ENCODE results near the gene ARHGAP9.
A peak's percentile ranks its signal among the peaks of the same experiment; 100 is the strongest.

Gene ARHGAP9

DNA sequence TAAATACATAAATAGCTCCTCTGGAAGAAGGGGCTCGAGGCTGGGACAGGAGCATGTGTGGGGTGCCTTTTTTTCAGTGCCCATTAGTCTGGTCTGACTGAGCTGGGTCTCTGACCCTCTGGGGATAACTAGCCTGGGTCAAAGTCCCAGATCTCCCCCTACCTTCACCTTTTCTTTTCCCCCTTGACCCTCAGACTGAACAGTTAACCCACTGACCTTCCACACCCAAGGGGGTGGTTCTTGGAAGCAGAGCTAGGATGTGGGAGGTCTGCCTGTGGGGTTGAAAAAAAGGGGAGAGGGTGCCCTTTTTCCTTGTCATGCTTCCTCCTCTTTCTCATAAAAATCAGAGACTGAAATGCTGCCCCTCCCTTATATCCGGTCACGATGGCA is 21.0 kb downstream of the ARHGAP9 start:
- no peak for DNase-seq
- TF ChIP-seq GATA1 (IDR thresholded peaks at IDR 0.05; ENCODE audit: low read depth, low read length), result no peak
- TF ChIP-seq POLR2A (IDR thresholded peaks at IDR 0.05; ENCODE audit: low read length), result no peak

DNA sequence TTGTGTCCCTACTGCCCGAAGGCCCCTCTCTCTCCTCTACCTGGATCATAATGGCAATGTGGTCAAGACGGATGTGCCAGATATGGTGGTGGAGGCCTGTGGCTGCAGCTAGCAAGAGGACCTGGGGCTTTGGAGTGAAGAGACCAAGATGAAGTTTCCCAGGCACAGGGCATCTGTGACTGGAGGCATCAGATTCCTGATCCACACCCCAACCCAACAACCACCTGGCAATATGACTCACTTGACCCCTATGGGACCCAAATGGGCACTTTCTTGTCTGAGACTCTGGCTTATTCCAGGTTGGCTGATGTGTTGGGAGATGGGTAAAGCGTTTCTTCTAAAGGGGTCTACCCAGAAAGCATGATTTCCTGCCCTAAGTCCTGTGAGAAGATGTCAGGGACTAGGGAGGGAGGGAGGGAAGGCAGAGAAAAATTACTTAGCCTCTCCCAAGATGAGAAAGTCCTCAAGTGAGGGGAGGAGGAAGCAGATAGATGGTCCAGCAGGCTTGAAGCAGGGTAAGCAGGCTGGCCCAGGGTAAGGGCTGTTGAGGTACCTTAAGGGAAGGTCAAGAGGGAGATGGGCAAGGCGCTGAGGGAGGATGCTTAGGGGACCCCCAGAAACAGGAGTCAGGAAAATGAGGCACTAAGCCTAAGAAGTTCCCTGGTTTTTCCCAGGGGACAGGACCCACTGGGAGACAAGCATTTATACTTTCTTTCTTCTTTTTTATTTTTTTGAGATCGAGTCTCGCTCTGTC is 22.8 kb downstream of the ARHGAP9 start:
- no peak for DNase-seq
- TF ChIP-seq GATA1 (IDR thresholded peaks at IDR 0.05; ENCODE audit: low read depth, low read length), result no peak
- TF ChIP-seq POLR2A (IDR thresholded peaks at IDR 0.05; ENCODE audit: low read length), result no peak

DNA sequence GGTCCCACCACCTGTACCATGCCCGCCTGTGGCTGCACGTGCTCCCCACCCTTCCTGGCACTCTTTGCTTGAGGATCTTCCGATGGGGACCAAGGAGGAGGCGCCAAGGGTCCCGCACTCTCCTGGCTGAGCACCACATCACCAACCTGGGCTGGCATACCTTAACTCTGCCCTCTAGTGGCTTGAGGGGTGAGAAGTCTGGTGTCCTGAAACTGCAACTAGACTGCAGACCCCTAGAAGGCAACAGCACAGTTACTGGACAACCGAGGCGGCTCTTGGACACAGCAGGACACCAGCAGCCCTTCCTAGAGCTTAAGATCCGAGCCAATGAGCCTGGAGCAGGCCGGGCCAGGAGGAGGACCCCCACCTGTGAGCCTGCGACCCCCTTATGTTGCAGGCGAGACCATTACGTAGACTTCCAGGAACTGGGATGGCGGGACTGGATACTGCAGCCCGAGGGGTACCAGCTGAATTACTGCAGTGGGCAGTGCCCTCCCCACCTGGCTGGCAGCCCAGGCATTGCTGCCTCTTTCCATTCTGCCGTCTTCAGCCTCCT is 23.4 kb downstream of the ARHGAP9 start:
- TF ChIP-seq POLR2A (IDR thresholded peaks at IDR 0.05; ENCODE audit: low read length) (no peak), GATA1 (IDR thresholded peaks at IDR 0.05; ENCODE audit: low read depth, low read length) (no peak)
- DNase-seq, result peak; percentile 47 to 65

DNA sequence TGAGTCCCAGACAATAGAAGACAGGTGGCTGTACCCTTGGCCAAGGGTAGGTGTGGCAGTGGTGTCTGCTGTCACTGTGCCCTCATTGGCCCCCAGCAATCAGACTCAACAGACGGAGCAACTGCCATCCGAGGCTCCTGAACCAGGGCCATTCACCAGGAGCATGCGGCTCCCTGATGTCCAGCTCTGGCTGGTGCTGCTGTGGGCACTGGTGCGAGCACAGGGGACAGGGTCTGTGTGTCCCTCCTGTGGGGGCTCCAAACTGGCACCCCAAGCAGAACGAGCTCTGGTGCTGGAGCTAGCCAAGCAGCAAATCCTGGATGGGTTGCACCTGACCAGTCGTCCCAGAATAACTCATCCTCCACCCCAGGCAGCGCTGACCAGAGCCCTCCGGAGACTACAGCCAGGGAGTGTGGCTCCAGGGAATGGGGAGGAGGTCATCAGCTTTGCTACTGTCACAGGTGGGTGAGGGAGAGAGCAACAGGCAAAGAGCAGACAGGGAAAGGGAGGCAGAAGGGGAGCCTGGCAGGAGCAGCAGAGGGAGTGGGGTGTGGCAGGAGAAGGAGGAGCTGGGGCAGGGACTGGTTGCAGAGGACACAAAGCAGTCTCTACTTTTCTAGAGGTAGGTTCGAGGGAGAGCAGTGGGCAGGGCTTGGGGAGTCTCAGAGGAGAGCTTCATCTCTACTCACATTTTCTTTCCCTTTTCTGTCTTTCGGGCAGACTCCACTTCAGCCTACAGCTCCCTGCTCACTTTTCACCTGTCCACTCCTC is 24.1 kb downstream of the ARHGAP9 start:
- TF ChIP-seq POLR2A (IDR thresholded peaks at IDR 0.05; ENCODE audit: low read length) (no peak), GATA1 (IDR thresholded peaks at IDR 0.05; ENCODE audit: low read depth, low read length) (no peak)
- DNase-seq, result no peak

DNA sequence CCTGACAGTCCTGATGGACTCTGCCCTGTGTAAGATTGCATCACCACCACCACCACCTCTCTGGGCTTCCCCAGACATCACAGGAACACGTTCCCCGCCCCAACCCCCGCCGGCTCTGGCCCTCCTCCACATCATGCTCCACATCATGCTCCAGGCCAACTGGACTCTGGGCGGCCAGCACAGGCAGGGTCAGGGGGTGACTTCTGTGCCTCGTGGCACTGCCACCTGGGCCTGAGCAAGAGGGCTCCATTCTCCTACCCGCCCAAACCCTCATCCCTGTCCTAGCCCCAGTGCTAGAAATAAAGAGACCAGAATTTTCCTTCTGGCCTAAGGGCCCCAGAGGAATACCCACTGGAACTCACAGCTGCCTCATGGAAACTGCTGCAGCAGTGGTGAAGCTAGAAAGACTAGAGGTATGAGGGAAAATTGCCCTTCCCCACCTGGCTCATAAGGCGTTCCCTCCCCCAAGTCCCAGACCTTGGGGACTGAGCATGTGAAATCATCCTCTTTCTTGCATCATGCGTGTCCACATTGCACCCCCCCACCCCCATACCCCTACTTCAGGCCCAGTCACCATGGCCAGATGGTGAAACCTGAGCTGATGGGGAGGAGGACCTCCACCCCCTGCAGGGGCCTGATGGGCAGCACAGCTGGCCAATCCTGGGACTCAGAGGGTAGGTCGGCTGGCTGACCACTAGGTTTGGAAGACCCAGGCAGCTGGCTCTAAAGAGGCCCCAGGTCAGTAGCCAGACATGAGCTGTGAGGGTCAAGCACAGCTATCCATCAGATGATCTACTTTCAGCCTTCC is 24.9 kb downstream of the ARHGAP9 start, which contains the start of gene INHBE:
TSS of gene INHBE (plus strand) at position 742 of the 808 bp plus-strand sequence. CDS start 230 bp downstream, outside the sequence.
- DNase-seq, result peak; percentile 37 to 55
- no peak for TF ChIP-seq GATA1 (IDR thresholded peaks at IDR 0.05; ENCODE audit: low read depth, low read length)
- no peak for TF ChIP-seq POLR2A (IDR thresholded peaks at IDR 0.05; ENCODE audit: low read length)

DNA sequence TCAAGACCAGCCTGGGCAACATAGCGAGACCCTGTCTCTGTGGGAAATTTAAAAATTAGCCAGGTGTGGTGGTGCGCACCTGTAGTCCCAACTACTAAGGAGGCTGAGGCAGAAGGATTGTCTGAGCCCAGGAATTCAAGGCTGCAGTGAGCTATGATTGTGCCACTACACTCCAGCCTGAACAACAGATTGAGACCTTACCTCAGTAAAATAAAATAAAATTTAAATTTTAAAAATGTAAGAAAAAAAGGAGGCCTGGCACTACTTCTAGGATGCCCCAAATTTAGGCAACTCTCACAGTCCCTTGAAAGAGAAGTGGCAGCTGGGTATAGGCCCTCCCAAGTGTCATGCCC is 25.5 kb downstream of the ARHGAP9 start:
- no peak for TF ChIP-seq GATA1 (IDR thresholded peaks at IDR 0.05; ENCODE audit: low read depth, low read length)
- TF ChIP-seq POLR2A (IDR thresholded peaks at IDR 0.05; ENCODE audit: low read length), result no peak
- DNase-seq, result no peak

DNA sequence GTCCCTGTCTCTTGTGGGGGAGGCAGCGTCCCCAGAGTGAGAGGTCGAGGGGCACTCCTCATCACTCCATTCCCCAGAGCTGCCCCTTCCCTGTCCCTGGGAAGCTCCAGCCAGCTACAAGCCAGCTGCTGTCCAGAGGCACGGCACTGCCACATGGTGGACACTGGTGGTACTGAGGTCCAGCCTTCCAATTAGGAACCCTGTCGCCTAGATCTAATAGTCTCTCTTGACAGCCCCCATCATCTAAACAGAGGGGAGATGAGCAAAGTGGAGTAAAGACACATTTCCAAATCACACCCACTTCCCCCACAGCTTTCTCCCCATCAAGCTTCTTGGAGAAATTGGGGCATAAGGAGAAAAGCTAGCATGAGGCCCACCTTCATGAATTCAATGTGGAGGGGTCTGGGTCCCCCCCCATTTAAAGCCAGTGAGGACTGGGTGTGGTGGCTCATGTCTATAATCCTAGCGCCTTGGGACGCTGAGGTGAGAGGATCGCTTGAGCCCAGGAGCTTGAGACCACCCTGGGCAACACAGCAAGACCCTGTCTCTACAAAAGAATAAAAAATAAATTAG is 26.6 kb downstream of the ARHGAP9 start:
- TF ChIP-seq GATA1 (IDR thresholded peaks at IDR 0.05; ENCODE audit: low read depth, low read length), result no peak
- TF ChIP-seq POLR2A (IDR thresholded peaks at IDR 0.05; ENCODE audit: low read length), result no peak
- DNase-seq, result peak; percentile 56 to 83

DNA sequence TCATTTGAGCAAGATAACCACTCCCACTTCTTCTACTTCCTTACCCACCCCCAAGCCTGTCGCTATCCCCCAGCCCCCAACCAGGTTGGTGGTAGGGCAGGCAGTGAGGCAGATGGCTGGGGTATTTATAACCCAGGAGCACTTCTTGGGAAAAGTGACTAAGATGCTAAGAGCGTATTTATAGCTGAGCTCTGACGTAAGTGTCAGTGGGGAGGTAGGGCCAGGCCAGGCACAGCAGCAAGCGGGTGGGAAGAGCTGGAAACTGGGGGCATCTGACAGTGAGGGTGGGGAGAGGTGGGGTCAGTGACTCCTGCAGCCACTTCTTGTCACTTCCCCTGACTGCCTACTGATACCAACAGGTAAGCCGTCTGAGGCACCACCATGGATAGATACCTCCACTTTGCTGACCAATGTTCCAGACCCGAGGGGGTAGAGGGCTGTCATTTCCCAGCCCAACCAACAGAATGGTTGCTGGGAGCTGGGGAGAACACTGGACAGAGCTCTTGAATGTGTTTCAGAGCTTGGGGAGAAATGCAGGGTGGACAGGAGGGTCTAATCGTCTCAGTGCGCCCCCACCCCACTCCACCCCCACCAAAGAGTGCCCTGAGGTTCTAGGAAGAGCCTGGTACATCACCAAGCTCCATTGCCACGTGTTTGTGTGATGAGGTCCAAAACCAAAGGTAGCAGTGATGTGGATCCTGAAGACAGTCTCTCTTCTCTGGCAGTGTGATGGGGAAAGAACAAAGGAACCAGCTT is 27.3 kb downstream of the ARHGAP9 start:
- TF ChIP-seq POLR2A (IDR thresholded peaks at IDR 0.05; ENCODE audit: low read length), result no peak
- no peak for TF ChIP-seq GATA1 (IDR thresholded peaks at IDR 0.05; ENCODE audit: low read depth, low read length)
- no peak for DNase-seq

DNA sequence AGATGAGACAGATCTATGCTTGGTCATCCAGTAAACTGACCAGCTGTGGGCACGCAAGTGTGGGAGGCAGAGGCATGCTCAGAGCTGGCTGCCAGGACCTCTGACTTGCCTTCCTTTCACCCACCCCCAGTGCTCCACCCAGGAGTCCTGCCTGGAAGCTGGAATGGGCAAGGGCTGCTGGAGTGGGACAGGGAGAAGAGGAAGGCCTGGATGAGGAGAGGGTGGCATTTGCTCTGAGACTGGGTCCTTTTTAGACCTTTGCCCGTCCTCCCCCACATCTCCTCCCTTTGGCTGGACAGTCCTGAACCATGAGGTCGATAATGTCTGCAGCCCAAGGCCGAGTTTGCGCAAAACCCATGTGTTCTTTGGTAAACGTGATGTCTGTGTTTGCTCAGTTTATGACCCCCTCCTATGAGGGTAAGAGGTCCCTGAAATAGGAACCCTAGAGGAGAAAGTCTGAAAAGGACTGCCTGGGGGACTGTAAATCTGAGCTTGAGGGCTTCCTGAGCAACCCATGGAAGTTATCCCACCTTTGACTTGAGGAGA is 28.4 kb downstream of the ARHGAP9 start:
- DNase-seq, result no peak
- no peak for TF ChIP-seq POLR2A (IDR thresholded peaks at IDR 0.05; ENCODE audit: low read length)
- TF ChIP-seq GATA1 (IDR thresholded peaks at IDR 0.05; ENCODE audit: low read depth, low read length), result no peak

DNA sequence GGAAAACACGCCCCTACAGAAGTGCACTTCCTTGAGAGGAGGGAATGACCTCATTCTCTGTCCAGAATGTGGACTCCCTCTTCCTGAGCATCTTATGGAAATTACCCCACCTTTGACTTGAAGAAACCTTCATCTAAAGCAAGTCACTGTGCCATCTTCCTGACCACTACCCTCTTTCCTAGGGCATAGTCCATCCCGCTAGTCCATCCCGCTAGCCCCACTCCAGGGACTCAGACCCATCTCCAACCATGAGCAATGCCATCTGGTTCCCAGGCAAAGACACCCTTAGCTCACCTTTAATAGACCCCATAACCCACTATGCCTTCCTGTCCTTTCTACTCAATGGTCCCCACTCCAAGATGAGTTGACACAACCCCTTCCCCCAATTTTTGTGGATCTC is 29.6 kb downstream of the ARHGAP9 start:
- no peak for TF ChIP-seq POLR2A (IDR thresholded peaks at IDR 0.05; ENCODE audit: low read length)
- no peak for TF ChIP-seq GATA1 (IDR thresholded peaks at IDR 0.05; ENCODE audit: low read depth, low read length)

DNA sequence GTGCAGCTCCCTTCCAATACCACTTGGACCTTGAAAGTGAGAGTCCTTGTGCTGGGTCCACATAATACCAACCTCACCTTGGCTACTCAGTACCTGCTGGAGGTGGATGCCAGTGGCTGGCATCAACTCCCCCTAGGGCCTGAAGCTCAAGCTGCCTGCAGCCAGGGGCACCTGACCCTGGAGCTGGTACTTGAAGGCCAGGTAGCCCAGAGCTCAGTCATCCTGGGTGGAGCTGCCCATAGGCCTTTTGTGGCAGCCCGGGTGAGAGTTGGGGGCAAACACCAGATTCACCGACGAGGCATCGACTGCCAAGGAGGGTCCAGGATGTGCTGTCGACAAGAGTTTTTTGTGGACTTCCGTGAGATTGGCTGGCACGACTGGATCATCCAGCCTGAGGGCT is 30.3 kb downstream of the ARHGAP9 start:
- no peak for TF ChIP-seq GATA1 (IDR thresholded peaks at IDR 0.05; ENCODE audit: low read depth, low read length)
- no peak for TF ChIP-seq POLR2A (IDR thresholded peaks at IDR 0.05; ENCODE audit: low read length)

More for the DNA sequence above, 29.6 kb downstream of the ARHGAP9 start:
- no peak for DNase-seq

DNA sequence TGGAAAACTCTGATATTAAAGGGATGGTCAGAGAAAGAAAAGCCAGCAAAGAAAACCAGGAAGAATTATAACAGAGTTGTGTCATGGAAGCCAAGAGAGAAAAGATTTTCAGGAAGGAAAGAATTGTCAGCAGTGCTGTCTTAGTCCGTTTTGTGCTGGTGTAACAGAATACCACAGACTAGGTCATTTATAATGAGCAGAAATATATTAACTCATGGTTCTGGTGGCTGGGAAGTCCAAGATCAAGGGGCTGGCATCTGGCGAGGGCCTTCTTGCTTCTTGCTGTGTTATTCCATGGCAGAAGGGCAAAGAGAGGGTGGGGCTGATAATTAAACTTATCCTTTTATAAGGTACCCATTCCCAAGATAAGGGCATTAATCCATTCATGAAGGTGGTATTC is 31.0 kb downstream of the ARHGAP9 start:
- no peak for DNase-seq
- no peak for TF ChIP-seq GATA1 (IDR thresholded peaks at IDR 0.05; ENCODE audit: low read depth, low read length)
- no peak for TF ChIP-seq POLR2A (IDR thresholded peaks at IDR 0.05; ENCODE audit: low read length)

More for the DNA sequence above, 30.3 kb downstream of the ARHGAP9 start:
- DNase-seq, result no peak

Measured in erythroblast (primary cell).